Stimulated activated CD4-positive, alpha-beta T cell treated with anti-CD3 and anti-CD28 coated beads, Interleukin-2, amount 100 ng/mL, for 4 hours (primary cell): Measurements from ENCODE around the gene ADGRD1.

Experiments
- DNase-seq: peaks from one replicate; pipeline ENCODE4 v3.0.0-alpha.2; 2020; ENCODE audit warnings: low read depth

The ADGRD1 gene

DNA sequence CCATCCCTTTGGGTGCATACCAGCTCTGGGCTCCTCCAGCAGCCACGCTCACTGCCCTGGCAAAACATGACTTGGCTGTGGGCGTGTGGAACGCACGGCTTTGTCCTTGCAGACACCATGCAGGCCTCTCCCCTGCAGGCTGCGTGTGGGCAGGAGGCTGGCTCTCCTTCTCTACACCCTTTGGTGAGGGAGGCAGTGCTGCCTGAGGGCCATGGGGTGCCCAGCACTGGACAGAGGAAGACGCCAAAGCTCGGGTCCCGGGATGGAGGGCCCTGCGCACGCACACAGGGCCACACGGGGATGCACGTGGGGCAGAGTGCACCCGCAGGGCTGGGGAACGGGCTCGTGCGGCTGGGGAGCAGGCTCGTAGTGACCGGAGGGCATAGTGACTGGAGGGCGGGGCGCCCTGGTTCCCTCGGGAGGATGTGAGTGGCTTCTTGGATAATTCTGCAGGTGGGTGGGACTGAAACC lies 89.7 kb downstream of the ADGRD1 start:
- no peak for DNase-seq

DNA sequence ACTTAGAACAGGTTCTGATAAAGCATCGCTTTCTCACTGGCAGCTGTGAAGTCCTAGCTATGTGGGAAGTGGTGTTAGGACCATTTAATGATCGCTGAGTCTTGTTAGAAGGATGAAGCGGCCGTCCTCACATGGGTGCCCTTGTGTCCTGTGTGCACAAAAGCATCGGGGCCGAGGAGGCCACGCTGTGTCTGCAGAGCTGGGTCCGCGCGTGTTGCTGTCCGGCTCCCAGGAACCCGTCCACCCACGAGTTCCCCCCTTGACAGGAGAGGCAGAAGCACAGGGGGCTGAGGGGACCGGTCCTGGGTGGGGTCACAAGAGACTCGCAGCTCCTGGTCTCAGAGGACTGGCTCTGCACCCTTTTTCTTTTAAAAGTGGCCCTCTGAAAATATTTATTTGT lies 90.4 kb downstream of the ADGRD1 start:
- DNase-seq = no peak

DNA sequence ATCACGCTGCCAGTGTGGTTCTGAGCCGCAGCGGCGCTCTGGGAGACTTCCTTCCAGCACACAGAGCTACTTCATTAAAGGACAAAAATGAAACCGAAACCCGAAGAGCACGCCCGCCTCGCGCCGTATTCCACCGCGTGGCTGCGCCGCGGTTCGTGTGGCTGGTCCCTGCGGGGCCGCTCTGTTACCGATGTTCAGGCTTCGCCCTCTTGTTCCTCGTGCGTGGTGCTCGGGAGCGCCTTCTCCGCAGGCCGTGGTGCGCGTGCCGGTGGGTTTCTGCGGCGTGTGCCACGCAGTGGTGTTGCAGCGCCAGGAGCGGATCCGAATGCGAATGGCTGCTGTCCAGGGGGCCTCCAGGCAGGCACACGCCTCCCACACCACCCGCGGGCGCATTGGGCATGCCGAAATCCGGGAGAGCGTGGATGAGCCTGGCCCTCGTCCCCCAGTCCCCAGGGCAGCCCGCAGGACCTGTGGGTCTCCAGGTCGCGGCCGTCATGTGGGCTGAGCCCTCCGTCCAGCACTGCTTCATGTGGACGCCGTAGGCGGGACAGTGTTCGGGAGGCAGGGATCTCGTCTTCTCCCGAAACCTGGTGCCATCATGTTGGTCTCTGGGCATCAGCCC lies 91.2 kb downstream of the ADGRD1 start:
- DNase-seq = no peak

DNA sequence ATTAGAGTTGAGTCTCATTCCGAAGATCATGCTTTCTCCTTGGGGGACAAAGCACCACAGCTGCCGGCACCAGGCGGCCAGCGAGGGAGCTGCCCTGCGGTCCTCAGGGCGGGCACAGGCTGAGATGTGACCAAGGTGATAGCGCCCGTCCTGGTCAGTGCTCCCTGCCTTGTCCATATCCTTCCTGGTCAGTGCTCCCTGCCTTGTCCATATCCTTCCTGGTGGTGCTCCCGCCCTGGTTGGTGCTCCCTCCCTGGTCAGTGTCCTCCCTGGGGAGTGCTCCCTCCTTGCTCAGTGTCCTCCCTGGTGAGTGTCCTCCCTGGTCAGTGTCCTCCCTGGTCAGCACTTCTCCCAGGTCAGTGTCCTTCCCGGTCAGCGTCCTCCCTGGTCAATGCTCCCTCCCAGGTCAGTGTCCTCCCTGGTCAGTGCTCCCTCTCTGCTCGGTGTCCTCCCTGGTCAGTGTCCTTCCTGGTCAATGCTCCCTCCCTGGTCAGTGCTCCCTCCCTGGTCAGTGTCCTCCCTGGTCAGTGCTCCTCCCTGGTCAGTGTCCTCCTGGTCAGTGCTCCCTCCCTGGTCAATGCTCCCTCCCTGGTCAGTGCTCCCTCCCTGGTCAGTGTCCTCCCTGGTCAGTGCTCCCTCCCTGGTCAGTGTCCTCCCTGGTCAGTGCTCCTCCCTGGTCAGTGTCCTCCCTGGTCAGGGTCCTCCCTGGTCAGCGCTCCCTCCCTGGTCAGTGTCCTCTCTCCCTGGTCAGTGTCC lies 92.2 kb downstream of the ADGRD1 start:
- no peak for DNase-seq

DNA sequence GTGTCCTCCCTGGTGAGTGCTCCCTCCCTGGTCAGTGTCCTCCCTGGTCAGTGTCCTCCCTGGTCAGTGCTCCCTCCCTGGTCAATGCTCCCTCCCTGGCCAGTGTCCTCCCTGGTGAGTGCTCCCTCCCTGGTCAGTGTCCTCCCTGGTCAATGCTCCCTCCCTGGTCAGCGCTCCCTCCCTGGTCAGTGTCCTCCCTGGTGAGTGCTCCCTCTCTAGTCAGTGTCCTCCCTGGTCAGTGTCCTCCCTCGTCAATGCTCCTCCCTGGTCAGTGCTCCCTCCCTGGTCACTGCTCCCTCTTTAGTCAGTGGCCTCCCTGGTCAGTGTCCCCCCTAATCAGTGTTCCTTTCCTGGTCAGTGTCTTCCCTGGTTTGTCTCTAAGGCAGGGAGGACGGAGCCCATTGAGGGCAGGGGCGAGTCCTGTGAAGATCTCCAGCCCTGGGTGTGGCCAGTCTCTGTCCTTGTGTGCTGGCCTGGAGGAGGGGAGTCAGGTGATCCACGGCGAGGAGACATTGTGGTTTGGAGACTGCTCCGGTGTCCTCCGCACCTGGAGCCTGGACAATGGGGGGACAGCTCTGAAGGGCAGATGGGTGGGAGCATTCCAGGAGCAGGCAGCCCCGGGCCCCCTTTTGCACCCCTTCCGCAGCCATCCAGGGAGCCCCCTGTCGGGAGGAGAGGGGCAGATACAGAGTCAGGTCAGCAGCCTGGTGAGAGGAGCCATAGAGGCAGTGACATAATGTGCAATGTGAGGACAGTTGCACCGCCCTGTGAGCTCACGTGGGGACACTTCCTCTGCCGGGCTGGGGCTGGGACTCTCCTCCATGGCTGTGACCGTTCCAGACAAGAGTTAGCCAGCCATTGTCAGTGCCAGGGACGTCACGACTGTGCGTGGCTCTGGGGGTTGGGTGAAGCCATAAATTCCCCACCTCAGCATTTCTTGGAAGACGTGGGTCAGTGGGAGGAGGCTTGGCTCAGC lies 93.4 kb downstream of the ADGRD1 start:
- no peak for DNase-seq

DNA sequence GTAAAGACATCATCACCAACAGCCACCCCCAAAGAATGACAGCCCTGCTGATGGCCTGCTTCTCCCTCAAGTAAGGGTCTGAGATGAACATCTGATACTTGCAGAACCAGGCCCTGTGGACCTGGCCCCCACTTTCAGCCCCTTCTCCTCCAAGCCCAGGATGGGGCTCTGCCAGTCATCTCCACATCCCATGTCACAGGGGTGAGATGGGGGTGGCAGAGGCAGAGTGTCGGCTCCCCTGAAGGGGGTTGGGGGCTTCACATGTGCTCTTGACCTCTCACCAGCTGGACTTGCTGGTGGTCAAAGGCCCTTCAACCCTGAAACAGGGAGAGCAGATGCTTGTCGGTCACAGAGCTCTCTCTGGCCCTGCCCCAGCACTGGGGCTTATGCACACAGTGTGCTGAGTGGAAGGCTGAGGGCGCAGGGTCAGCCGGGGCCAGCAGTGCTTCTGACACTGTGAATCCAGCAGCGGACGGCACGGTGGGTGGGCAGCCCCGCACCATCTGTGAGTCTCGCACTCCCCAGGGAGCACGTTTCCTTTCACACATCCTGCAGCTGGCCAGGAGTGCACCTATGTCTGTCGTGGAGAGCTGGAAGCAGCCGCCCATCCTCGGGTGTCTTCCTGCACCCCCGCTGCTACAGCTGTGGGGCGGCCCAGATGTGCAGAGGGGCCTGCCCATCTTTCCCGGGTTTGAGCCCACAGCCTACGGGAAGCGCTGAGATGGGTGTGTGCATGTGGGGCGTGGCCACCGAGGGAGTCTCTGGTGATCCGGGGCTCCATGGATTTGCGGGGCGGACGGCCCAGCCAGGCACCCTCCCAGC lies 94.3 kb downstream of the ADGRD1 start:
- DNase-seq = no peak

DNA sequence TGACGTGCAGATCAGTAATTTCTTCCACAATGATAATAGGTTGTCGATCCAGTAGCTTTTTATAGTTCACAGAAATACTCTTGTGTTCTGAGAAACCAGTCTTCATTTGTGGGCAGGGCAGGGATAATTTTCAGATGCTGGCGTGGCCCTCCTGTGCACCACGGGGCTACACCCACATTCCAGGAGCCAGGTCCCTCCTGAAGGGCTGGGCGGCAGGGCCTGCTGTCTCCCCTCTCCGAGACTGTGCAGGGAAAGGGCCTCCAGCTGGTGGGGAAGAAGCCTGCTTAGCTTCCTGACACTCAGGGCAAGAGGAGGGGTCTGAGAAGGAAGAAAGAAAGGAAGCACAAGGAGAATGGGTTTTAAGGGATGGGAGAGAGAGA lies 94.9 kb downstream of the ADGRD1 start:
- DNase-seq = no peak

DNA sequence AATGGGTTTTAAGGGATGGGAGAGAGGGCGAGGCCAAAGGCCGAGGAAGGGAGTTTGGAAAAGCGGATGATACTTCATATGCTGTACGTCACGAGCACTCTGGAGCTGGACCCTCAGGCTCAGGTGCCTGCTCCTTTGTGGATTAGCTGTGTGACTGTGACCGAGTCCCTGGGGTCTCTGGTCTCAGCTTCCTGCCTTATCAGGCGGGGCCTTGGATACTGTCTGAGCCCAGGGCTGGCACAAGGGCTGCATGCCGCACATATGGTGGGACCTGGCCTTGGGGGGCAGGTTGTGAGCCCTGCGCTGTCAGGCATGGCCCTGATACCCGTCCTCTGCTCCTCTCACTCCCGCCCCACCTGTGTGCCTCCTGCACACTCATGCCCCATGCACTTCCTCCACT lies 95.3 kb downstream of the ADGRD1 start:
- no peak for DNase-seq

DNA sequence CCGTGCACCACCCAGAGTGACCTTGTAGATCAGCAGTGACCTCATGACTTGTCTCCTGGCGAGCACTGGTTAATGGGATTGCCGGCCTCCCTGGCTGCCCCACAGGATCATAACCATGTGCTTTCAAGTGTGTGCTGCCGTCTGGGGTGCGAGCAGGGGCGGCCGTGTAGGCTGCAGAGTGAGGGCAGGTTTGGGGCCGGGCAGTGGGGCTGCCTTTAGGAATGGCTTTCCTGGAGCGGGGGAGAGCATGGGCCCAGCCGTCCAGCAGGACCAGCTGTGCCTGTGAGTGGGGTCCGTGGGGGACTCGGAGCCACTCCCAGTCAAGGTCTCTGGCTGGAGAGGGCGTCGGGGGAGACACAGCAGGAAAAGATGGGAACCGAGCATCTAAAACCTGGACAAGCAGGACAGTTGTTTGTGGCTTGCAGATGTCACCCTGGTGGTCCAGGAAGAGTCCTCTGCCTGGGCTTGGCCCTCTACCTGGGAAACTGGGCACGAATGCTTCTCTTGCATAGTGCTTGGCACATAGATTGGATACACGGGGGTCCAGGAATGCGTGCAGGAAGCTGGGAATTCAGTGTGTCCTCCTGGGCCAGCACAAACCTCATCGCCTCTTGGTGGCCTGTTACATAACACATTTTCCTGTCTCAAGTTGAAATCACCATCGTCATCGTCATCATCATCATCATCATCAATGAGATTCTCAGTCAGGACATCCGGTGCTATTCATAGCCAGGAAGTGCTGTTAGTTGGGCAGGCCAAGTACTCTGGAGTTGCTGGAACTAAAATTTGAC lies 96.0 kb downstream of the ADGRD1 start:
- DNase-seq = no peak

DNA sequence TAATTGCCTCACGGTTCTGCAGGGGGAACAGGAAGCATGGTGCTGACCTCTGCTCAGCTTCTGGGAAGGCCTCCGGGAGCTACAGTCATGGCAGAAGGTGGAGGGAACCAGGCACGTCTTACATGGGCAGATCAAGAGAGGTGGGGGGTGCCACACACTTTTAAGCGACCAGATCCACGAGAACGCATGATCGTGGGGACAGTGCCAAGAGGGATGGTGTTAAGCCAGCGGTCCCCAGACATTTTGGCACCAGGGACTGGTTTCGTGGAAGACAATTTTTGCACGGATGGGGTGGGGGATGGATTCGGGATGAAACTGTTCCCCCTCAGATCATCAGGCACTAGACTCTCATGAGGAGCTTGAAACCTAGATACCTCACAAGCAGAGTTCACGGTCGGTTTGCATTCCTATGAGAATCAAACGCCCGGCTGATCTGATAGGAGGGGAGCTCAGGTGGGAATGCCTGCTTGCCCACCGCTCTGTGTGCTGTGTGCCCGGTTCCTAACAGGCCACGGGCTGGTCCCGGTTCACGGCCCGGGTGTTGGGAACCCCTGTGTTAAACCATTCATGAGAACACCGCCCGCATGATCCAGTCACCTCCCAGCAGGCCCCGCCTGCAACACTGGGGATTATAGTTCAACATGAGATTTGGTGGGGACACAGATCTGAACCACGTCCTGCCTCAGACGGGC lies 96.9 kb downstream of the ADGRD1 start:
- DNase-seq = no peak

DNA sequence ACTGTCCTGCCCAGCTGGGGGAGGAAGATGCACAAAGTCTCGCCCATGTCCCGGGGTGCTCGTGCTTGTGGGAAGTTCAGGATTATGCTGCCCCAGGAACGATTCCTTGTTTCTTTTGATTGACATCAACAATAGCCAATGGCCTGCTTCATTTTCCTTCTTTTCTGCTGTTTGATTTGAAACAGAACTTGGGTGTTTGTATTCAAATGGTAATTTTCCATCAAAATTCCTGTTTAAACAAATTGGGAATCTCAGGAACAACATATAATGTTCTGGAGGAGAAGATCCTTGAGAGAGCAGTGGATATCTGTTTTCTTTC lies 97.4 kb downstream of the ADGRD1 start:
- DNase-seq = no peak

DNA sequence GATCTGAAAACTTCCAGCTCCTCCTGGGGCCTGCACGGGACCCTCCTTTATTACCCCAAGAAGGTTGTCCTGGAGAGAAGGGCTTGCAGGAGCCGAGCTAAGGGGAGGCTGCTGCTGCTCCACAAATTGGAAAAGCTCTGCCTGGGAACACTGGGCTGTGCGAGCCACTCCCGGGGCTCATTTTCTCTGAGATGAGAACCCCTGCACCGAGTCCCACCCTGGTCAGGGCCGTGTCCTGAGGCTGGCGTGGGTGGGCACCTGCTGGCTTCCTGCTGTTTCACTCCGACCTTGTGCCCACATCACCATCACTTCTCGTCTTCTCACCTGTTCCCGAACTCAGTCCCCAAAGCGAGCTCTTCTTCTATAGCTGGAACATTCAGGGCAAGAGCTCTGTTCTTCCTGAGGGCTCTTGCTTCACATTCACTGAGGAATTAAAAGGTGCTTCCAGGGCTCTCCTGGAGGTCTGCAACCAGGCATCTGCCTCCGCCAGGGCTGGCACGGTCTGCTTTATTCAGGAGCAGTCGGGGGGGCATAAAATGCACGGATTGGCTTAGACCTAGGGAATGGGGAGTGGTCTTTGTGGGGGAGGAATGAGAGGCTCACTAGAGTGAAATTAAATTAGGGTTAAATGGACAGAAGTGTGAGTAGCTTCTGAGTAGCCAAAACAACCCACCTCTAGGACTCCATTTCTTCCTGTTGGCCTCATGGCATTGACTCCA lies 98.5 kb downstream of the ADGRD1 start:
- no peak for DNase-seq

DNA sequence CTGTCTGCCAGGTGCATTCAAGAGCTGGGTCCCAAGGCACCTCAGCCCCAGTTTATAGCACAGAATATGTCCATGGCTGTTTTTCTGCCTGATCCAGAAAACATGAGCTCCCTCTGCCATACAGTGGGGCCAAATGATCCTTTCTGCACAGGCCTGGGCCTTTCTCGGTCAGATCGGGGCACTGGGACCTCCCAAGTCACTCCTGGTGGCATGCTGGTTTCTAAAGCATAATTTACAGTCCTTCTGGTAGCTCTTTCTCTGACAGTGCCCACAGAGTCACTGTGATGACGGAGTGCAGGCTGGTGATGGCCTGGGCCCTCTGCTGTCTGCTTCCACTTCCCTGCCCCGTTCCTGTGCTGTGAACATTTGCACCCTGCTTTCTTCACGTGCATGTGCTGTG lies 99.2 kb downstream of the ADGRD1 start:
- DNase-seq = no peak

DNA sequence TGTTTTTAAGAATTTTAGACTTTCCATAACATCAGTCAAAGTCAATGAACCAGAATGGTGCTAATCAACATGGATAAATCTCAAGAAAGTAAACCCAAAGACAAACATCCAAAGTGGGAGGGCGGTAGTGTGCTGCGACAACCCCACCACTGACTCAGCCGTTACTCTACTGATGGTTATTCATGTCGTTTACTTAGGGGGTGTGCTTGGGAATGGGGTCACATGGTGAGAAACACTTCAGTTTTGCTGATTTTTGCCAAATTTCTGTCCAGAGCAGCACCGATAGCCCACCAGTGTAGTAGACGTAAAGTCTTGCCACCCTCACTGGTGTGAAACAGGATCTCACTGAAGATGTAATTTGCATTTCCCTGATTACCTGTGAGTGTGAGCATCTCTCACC lies 99.9 kb downstream of the ADGRD1 start:
- DNase-seq = no peak

DNA sequence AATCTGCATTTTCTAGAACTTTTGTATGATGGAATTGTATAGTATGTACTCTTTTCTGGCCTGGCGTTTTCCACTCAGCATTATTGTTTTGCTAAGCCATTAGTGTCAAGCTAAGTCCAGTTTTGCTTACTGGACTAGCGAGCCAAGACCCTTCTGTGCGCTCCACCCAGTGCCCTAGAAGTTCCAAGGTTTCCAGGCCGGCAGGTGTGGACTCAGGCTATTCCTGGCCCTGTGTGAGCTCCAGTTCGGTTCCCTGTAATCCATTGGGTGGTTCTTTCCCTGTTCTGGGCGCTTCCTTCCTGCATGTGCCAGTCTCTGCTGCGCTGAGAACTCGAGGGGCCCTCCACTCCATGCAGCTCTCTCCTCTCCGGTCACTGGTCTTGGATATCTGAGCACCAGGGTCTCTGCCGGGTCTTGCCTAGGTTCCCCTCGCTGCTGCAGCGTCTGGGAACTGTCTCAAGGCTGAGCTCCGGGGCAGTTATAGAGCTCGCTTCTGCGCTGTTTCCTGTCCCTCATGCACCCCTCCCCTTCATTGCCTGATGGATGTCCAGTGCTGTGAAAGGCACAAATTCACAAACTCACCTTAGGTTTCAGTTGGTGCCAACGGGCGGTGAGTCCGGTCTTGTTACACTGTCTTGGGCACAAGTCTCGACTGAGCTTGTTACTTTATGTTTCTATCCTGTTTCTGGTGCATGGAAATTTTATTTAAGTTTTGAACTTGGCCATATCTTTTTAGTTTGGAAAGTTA lies 100.8 kb downstream of the ADGRD1 start:
- no peak for DNase-seq

DNA sequence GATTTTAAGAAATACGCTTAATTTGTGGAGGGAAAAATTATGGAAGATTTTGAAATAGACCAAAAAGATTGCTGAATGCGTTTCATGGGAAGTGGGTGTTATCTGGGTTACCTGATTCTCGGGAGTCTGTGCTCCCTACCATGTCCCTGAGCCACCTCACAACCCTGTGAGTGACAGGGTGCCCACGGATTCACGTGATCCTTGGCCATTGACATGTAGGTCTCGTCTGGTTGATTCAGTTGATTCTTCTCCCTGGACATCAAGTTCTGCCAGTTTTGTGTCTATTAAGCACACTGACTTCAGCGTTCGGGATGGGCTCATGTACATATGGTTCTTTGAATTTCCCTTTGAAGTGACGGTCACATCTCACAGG lies 101.4 kb downstream of the ADGRD1 start:
- DNase-seq = no peak

DNA sequence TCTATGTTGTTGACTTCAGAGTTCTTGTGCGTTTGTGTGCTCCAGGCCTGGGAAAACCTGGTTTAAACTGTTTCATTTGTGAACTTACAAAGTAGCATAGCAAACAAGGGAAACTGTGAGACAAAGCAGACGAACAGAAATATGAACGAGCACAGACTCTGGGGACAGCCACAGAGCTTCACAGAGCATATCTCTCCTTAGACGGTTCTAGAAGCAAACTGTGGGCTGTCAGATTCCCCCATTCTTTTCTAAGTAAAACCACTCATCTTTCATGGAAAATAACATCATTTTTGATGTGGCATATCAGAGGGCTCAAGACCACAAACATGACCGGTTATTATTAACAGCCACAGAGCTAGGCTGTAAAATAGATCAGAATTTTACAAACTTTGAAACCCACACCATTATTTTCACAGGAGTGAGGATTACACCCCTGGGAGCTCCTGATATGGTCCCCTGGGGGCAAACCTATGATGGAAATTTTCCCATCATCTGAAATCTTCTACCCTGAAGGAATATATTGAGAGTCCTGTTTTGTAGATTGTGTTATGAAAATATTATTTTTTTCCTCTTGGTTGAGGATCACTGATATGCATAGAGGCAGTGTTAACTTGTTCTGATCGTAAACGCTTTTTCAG lies 102.0 kb downstream of the ADGRD1 start:
- no peak for DNase-seq

DNA sequence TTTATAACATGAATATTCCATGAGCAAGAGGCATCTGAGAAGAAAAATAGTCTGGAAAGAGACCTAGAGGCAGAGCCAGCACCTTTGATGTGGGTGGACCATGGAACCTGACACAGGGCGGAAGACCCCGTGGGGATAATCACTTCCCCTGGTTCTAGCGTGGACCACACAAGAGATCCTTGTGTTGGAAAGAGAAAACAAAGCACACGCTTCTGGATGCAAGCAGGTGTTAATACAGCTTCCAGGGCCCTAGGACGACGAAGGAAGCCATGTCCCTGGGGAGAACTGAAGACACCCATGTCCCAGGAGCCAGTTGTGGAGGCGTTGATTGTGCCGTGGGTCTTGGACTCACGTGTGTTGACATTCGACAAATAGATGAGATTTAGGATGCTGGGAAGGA lies 102.9 kb downstream of the ADGRD1 start:
- DNase-seq = no peak

DNA sequence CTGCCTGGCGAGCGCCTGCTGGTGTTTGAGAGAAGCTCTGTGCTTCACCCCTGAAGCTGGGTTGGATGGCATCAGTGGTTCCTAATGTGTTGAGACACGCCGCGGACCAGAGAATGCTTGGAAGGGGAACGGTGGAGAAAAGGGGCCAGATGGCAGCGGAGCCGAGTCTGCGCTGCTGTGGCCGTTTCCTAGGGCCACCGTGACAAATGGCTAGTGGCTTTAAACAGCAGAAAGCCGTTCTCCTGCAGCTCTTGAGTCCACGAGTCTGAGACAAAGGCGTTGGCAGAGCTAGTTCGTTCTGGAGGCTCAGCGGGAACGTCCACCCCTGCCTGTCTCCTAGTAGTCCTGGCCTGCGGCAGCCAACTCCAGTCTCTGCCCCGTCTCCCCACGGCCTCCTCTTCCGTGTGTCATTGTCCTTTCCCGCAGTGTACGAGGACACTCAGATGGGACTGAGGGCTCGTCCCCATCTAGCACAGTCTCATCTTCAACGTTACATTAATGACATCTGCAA lies 103.6 kb downstream of the ADGRD1 start:
- no peak for DNase-seq
